Activated T-cell treated with anti-CD3 and anti-CD28 coated beads, Interleukin-2, amount 50 U/mL, for 72 hours (primary cell): ENCODE results near the gene BCR. TPM values are rescaled to one million over a fixed set of nuclear protein-coding genes. Genes with fewer than 3 reads are reported as not detected.
"Not testable (repeated sequence)": the region's sequence is repeated elsewhere in the genome, so short reads cannot be mapped to it uniquely, and the experiment has no call there.

Source experiments
- ATAC-seq, 2 donors: fragments of 150-1000 bp; cut with Tn5 transposase; replicated peaks in 1 of 2; 2 replicates each; pipeline ENCODE4 v1.10.0; 2021; ENCODE audit warnings: moderate library complexity in 2 of 2, mild to moderate bottlenecking in 1 of 2
- DNase-seq, 2 donors: peaks; one replicate each; pipeline ENCODE4 v3.0.0; 2021 to 2022; ENCODE audit warnings: mixed read lengths in 1 of 2
- H3K27ac Mint-ChIP-seq: one replicate; pipeline ENCODE4 v1.8.0; 2022; ENCODE audit warnings: mild to moderate bottlenecking, moderate library complexity, mixed read lengths
- H3K27me3 Mint-ChIP-seq: one replicate; pipeline ENCODE4 v1.8.0; 2022; ENCODE audit warnings: low read depth, mixed read lengths
- H3K36me3 Mint-ChIP-seq, 2 donors: one replicate each; pipeline ENCODE4 v1.8.0; 2022; ENCODE audit warnings: mixed read lengths in 2 of 2, mild to moderate bottlenecking in 1 of 2; ENCODE audit not compliant: insufficient read depth in 2 of 2
- H3K4me1 Mint-ChIP-seq: one replicate; pipeline ENCODE4 v1.8.0; 2022; ENCODE audit warnings: low read depth, mixed read lengths
- H3K4me3 Mint-ChIP-seq, 2 donors: one replicate each; pipeline ENCODE4 v1.8.0; 2022; ENCODE audit warnings: mild to moderate bottlenecking in 2 of 2, mixed read lengths in 2 of 2, moderate library complexity in 2 of 2
- H3K9me3 Mint-ChIP-seq, 2 donors: one replicate each; pipeline ENCODE4 v1.8.0; 2022; ENCODE audit warnings: mixed read lengths in 2 of 2
- total RNA-seq, 2 donors: library from RNA; stranded (reverse); gene quantifications; one replicate each; pipeline ENCODE4 v1.2.3, GENCODE V29; 2022

BCR gene
- total RNA-seq, 2 donors from 2014 or later: 40.3 to 50.0 TPM

DNA sequence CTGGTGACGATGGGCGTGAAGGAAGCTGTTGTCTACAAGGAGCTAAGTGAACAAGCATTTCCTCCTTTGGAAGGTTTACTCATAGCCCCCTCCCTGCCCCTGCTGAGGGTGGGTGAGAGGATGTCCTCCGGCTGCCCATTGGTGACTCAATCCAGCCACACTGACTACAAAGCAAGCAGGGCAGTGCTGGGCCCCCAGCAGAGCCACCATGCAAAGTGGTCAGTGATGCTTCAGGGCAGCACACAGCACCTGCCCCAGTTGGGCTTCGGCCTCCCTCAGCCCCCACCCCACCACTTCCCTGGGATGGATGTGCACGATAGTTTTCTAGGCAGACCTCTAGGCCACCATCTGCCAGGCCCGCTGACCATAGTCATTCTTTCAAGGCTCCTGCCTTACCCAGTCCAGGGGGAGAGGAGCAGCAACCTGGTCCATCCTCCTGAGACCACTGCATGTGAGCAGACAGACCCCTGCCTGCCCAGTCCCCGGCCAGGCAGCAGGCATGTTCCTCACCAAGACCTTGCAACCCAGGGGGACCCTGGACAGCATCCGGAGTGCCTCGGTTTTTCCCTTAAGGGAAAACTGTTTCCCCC lies 125.1 kb downstream of the BCR start:
- H3K4me1 Mint-ChIP-seq: no peaks in the 10 kb centered on the region

DNA sequence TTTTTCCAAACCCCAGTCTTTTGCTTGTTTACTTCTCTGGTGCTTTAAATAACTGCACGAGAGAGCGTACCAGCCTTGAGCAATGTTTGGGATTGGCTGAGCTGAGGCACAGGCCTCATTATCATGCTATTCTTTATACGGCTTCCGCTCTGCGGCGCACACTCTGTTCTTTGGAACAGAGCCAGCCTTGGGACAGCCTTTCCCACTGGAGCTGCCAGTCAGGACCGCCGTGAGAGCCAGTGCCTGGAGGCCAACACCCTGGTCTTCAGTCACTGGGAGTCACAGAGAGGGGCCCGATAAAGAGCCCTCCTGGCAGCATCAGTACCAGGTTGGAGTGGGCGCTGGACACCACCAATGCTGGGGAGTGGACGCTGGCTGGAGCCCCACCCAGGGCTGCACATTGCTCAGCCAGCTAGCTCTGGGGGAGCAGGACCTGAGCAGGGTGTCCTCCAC lies 125.6 kb downstream of the BCR start:
- no peaks in the 10 kb centered on the region for H3K4me1 Mint-ChIP-seq
- no peaks in the 10 kb centered on the region for H3K27me3 Mint-ChIP-seq
- ATAC-seq (no peak), DNase-seq (no peak)
- no peak overlapping the region for H3K27ac Mint-ChIP-seq
- no peaks in the 10 kb centered on the region for H3K36me3 Mint-ChIP-seq
- no peaks in the 10 kb centered on the region for H3K9me3 Mint-ChIP-seq
- H3K4me3 Mint-ChIP-seq: no peak overlapping the region

More for the DNA sequence above, 125.1 kb downstream of the BCR start:
- H3K9me3 Mint-ChIP-seq: no peaks in the 10 kb centered on the region
- H3K4me3 Mint-ChIP-seq: no peak overlapping the region
- H3K27ac Mint-ChIP-seq: no peak overlapping the region
- DNase-seq: no peak
- no peaks in the 10 kb centered on the region for H3K36me3 Mint-ChIP-seq
- ATAC-seq: no peak
- no peaks in the 10 kb centered on the region for H3K27me3 Mint-ChIP-seq

DNA sequence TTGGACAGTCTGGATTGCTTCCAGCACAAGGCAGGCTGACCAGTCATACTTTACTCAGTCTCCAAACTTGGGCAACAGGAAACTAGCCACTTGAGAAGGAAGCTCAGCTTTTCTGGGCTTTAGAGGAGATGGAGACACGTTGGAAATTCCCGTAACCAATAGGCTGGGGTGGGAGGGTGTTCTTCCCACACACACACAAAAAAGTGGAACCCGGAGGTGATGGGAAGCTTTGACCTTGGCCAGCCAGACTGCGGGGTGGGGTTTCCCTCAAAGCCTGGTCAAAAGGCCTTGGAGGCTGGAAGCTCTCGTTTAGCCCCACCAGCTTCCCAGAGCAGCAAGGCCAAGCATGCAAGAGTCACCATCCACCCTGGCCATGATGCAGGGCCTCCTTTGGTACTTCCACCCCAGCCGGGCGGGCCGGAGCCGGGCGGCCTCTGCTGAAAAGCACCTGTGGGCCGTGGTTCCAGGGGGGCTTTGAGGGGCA lies 126.2 kb downstream of the BCR start:
- Mint-ChIP-seq H3K27ac (no peak overlapping the region), H3K9me3 (no peaks in the 10 kb centered on the region), H3K27me3 (no peaks in the 10 kb centered on the region), H3K4me1 (no peaks in the 10 kb centered on the region), H3K4me3 (no peak overlapping the region), H3K36me3 (no peaks in the 10 kb centered on the region)
- DNase-seq (no peak), ATAC-seq (no peak)

DNA sequence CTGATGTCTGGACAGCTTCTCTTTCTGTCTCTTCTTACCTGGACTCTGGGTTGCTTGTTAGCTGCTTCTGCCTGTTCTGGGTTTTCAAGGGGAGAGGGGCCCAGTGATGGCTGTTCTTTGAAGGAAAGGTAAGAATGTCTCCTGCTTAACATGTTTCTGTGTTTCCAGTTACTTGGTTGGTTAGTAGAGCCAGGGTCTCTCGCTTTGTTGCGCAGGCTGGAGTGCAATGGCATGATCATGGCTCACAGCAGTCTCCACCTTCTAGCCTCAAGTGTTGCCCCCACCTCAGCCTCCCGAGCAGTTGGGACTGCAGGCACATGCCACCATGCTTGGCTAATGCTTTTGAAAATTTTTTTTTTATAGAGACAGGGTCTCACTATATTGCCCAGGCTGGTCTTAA lies 126.6 kb downstream of the BCR start:
- Mint-ChIP-seq H3K27me3 (no peaks in the 10 kb centered on the region), H3K27ac (no peak overlapping the region), H3K4me3 (no peak overlapping the region), H3K4me1 (no peaks in the 10 kb centered on the region), H3K9me3 (no peaks in the 10 kb centered on the region), H3K36me3 (no peaks in the 10 kb centered on the region)
- DNase-seq (no peak), ATAC-seq (no peak)

DNA sequence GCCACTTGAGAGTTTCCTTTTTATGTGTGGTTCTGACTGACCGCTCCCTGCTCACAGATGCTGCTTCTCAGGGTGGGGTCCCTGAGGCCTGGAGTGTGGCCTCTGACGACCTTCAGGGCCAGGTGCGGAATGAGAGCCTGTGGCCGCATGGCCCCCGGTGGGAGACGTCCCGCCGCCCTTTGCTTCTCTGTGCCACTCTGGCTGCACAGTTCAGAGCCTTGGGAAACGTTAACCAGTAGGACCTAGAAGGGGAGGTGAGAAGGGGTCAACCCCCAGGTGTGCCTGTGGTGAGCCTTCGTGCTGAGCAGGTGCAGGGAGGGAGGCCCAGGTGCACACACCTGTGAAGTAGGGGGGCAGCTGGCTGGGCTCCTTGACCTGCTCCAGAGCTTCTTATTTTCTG lies 127.2 kb downstream of the BCR start:
- not testable (repeated sequence) for H3K27ac Mint-ChIP-seq, H3K36me3 Mint-ChIP-seq, H3K27me3 Mint-ChIP-seq, ATAC-seq, H3K4me1 Mint-ChIP-seq, DNase-seq, H3K9me3 Mint-ChIP-seq, H3K4me3 Mint-ChIP-seq

DNA sequence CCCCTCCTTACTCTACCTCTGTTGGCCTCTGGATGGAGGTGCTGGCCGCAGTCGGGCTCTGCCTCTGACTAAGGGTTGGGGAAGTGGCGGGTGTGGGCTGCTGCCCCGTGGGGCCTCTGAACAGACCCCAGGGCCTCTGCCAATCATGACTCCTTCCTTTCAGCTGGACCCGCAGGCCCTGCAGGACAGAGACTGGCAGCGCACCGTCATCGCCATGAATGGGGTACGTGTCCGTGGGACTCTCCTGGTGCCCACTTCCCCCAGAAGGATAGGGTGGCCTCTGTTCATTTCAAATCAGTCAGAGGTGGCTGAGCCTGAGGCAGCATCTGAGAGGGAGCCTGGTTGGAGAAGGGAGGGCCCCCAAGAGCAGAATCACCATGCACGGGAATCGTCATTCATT lies 129.0 kb downstream of the BCR start:
- not testable (repeated sequence) for ATAC-seq, H3K27me3 Mint-ChIP-seq, H3K4me1 Mint-ChIP-seq, DNase-seq, H3K36me3 Mint-ChIP-seq, H3K4me3 Mint-ChIP-seq, H3K27ac Mint-ChIP-seq, H3K9me3 Mint-ChIP-seq

DNA sequence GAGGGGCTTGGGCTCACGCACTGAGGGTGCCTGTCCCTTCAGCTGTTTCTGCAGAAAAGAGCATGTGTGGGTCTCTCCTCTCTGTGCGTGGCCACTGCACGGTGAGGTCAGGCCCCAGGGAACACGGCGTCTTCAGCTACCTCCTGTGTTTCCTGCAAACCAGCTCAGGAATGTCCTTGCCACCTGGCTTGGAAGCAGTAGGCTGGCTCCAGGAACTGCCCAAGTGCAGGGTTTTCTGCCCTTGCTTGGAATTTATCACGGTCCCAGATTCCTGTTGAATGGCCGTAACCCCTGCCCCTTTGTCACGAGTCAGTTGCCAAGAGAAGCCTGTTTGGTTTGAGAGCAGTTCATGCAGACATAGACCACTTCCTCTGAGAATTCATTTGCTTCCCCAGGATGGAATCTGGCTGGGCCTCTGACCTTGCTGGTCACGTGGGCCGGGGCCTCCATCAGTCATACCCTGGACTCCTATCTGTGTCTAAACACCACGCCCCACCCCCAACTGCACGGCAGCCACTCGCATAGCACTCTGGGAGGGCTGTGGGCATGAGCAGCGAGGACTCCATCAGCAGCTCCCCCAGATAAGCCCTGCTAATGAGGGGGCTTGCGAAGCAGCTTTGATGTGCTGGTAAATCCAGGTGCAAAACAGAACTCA lies 130.3 kb downstream of the BCR start:
- not testable (repeated sequence) for DNase-seq, ATAC-seq, H3K36me3 Mint-ChIP-seq, H3K27ac Mint-ChIP-seq, H3K9me3 Mint-ChIP-seq, H3K4me1 Mint-ChIP-seq, H3K4me3 Mint-ChIP-seq, H3K27me3 Mint-ChIP-seq

DNA sequence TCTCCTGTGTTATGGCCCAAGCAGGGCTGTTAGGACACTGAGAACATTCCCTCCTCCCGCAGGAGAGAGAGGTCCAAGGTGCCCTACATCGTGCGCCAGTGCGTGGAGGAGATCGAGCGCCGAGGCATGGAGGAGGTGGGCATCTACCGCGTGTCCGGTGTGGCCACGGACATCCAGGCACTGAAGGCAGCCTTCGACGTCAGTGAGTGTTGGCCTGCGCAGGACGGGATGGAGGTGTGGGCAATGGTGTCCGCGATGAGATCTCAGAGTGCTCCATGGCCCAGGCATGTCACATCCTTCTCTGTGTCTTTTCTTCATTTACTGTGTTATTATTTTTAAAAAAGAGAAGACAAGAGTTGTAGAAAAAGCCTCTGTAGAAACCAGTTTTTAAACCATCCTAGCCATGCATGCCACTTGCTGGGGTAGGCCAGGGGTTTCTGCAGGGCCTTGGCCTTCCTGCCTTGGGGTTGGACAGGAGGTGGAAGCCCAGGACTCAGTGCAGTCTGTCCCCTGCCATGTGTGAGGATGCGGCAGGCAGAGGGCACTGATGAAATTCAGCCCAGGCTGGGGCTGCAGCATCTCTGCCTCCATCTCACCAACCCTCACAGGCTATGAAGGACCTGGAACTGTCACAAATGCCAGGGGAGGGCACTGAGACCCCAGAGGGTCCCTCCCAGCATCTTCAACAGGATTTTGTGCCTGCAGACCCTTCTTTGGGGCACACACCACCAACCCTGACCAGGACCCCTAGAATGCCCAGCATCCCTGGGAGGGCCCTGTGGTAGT lies 131.5 kb downstream of the BCR start:
- not testable (repeated sequence) for ATAC-seq, H3K27me3 Mint-ChIP-seq

DNA sequence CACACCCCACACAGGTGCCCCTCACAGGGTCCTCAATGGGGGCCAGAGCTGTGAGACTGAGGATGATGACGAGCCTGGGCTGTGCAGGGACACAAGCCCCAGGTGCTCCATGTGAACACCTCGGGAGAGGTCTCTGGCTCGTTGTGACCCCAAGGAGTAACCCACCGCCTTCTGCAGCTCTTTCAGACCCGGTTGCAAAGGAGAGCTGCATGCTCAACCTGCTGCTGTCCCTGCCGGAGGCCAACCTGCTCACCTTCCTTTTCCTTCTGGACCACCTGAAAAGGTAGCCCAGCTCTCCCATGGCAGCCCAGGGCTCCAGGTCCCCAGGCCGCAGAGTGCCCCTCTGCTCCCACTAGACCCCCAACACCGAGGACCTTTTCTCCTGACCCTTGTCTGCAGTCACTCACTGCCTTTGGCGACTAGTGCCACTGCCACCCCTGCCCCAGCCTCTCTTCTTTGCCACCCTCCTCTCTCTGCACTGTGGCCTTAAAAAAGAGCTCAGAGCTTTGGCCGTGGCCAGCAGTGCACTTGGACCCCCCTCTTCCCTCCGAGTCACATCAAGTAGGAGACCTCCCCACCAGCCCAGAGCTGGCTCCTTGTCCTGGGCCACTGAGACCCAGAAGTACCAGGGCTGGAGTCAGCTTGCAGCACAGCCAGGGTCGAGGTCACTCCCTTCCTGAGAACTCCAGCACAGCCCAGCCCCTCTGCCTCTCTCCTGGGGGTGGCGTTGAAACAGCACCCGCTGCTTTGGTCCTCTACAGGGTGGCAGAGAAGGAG lies 133.7 kb downstream of the BCR start:
- H3K36me3 Mint-ChIP-seq: no peaks in the 10 kb centered on the region
- no peaks in the 10 kb centered on the region for H3K9me3 Mint-ChIP-seq
- no peaks in the 10 kb centered on the region for H3K4me1 Mint-ChIP-seq
- ATAC-seq (no peak), DNase-seq (no peak)
- no peaks in the 10 kb centered on the region for H3K27me3 Mint-ChIP-seq
- H3K27ac Mint-ChIP-seq: no peak overlapping the region
- H3K4me3 Mint-ChIP-seq: no peak overlapping the region

More for the DNA sequence above, 131.5 kb downstream of the BCR start:
- H3K27ac Mint-ChIP-seq, DNase-seq, H3K9me3 Mint-ChIP-seq, H3K36me3 Mint-ChIP-seq, H3K4me3 Mint-ChIP-seq, H3K4me1 Mint-ChIP-seq: not testable (repeated sequence)

DNA sequence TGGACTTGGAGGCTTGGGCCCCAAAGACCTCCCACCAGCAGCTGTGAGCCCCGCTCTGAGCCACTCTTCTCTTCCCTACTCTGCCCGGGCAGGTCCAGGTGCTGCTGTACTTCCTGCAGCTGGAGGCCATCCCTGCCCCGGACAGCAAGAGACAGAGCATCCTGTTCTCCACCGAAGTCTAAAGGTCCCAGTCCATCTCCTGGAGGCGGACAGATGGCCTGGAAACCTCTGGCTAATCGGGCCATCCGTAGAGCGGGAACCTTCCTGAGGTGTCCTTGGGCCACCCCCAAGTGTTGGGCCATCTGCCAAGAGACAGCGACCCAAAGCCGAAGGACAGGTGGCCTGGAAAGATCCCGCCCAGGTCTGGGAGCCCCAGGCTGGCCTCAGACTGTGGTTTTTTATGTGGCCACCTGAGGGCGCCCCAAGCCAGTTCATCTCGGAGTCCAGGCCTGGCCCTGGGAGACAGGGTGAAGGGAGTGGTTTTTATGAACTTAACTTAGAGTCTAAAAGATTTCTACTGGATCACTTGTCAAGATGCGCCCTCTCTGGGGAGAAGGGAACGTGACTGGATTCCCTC lies 135.1 kb downstream of the BCR start:
- Mint-ChIP-seq H3K27ac (no peak overlapping the region), H3K4me3 (no peak overlapping the region), H3K9me3 (no peaks in the 10 kb centered on the region), H3K4me1 (no peaks in the 10 kb centered on the region), H3K27me3 (no peaks in the 10 kb centered on the region), H3K36me3 (no peaks in the 10 kb centered on the region)
- peak; percentile 43 to 67 for DNase-seq
- ATAC-seq: no peak

DNA sequence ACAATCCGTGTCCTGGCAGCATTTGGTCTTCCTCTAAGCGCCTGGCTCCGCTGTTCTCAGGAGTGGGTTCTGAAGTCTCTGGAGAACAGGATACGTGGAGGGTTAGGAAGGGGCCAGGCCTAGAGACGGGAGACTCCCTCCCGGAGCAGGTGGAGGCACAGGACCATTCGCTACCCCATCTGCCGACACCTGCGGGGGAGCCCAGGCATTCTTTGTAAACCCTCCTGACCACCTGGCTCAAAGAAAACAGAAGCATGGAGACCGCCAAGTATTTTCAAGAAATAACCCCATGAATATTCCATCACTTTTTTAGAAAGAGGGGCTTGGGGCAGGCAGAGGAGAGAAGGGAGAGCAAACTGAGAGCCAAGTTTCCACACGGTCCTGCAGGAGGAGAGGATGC lies 136.3 kb downstream of the BCR start:
- not testable (repeated sequence) for ATAC-seq, H3K9me3 Mint-ChIP-seq, H3K27ac Mint-ChIP-seq

DNA sequence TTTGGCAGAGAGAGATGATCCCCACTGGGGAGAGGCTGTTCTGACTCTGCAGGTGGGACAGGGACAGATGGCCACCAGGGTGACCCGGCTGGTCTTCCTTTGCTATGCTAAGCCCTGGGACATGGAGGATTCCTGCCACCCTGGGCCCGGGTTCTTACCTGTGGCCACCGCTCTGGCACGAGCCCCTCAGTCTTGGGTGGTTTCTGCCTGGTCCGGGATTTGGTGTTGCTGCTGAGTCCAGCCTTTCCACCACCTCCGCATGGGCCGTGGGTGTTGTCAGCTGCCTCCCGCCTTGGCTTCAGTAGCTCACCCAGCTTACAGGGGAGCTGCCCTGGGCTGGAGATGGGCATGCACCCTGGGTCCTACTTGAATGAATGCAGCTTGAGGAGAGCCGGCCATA lies 138.0 kb downstream of the BCR start:
- ATAC-seq, H3K27me3 Mint-ChIP-seq, DNase-seq, H3K4me3 Mint-ChIP-seq, H3K27ac Mint-ChIP-seq, H3K9me3 Mint-ChIP-seq, H3K4me1 Mint-ChIP-seq, H3K36me3 Mint-ChIP-seq: not testable (repeated sequence)

More for the DNA sequence above, 136.3 kb downstream of the BCR start:
- H3K27me3 Mint-ChIP-seq, DNase-seq, H3K4me1 Mint-ChIP-seq, H3K4me3 Mint-ChIP-seq, H3K36me3 Mint-ChIP-seq: not testable (repeated sequence)
